Gastrocnemius medialis (tissue), 4 donors: Measurements from ENCODE around the gene PHC3.

Experiments used
- CTCF ChIP-seq, 5 experiments: fragments of 450-650 bp in 3 of 5; fragments of 200-600 bp in 2 of 5; sonication (generic) in 2 of 5; IDR thresholded peaks in 4 of 5; conservative IDR thresholded peaks in 1 of 5; 1 replicate in 4 of 5; 2 replicates in 1 of 5; pipeline ENCODE4 v1.5.1; 2016 to 2019; ENCODE audit warnings: antibody characterized with exemption in 5 of 5, mild to moderate bottlenecking in 3 of 5, moderate library complexity in 3 of 5
- POLR2A ChIP-seq, 2 donors: fragments of 450-650 bp; IDR thresholded peaks; one replicate each; pipeline ENCODE4 v1.6.1; 2017; ENCODE audit warnings: antibody characterized with exemption in 2 of 2, mild to moderate bottlenecking in 2 of 2, moderate library complexity in 2 of 2

GRCh38 chr3:170079536-170080165 lies 101.9 kb downstream of the PHC3 start:
- TF ChIP-seq CTCF (IDR thresholded peaks at IDR 0.05 in 4 of 5, conservative IDR thresholded peaks at IDR 0.05 in 1 of 5): no peak
- no peak for TF ChIP-seq POLR2A (IDR thresholded peaks at IDR 0.05)
